Measurements from ENCODE around the gene FGFRL1.
"Not testable (repeated sequence)": the region's sequence is repeated elsewhere in the genome, so short reads cannot be mapped to it uniquely, and the experiment has no call there.

The FGFRL1 gene

DNA sequence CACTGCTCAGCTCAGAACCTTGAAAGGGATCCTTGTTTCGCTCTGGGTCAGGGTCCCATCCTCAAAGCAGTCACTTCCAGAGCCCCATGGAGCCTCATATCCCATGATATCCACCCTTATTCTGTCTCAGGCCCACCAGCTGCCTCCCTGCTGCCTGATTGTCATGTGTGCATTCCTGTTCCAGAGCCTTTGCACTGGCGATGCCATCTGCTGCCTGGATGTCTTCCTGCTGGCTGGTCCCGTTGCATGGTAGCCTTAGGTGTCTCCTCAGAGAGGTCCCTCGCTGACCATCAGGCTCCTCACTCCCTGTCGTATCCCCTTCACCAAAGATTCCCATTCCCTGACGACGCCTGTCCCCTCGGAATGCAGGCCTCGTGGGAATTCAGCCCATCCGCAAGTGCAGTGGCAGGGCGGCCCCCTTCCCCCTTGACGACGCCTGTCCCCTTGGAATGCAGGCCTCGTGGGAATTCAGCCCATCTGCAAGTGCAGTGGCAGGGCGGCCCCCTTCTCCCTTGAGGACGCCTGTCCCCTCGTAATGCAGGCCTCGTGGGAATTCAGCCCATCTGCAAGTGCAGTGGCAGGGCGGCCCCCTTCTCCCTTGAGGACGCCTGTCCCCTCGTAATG lies 12.1 kb upstream of the FGFRL1 start:
- not testable (repeated sequence) for H4K91ac ChIP-seq (ENCODE audit: low read depth, low read length); H3K4me1 ChIP-seq (ENCODE audit: control insufficient read depth in 1 of 2, insufficient read depth in 2 of 2, low read length in 2 of 2); H3K23ac ChIP-seq (ENCODE audit: low read length); H3K79me2 ChIP-seq (ENCODE audit: control insufficient read depth, insufficient read depth, low read length, poor library complexity); H2AK5ac ChIP-seq (ENCODE audit: low read length); H3K36me3 ChIP-seq (ENCODE audit: control insufficient read depth in 1 of 2, insufficient read depth in 2 of 2, low read length in 2 of 2); H2AFZ ChIP-seq (ENCODE audit: insufficient read depth, low read length, poor library complexity); DNase-seq; H3K9ac ChIP-seq (ENCODE audit: low read length); H2BK120ac ChIP-seq (ENCODE audit: insufficient read depth, low read length, poor library complexity); H3K4ac ChIP-seq (ENCODE audit: low read depth, low read length); H2BK5ac ChIP-seq (ENCODE audit: low read depth, low read length, poor library complexity); H3K18ac ChIP-seq (ENCODE audit: low read length); H4K8ac ChIP-seq (ENCODE audit: low read depth, low read length); H3K14ac ChIP-seq (ENCODE audit: low read length); H3K4me3 ChIP-seq (ENCODE audit: low read depth, low read length); H4K12ac ChIP-seq (ENCODE audit: low read depth, low read length); H3K27ac ChIP-seq (ENCODE audit: low read depth, low read length); H2BK12ac ChIP-seq (ENCODE audit: low read length); H3K4me2 ChIP-seq (ENCODE audit: low read length); H3K79me1 ChIP-seq (ENCODE audit: low read length)
- peaks cover 60% of the 10 kb centered on the region for H3K27me3 ChIP-seq (ENCODE audit: insufficient read depth, low read length)
- H3K9me3 ChIP-seq (ENCODE audit: insufficient read depth, low read depth, low read length), result peaks cover 17% of the 10 kb centered on the region
- WGBS (ENCODE audit: extremely low coverage, insufficient coverage, insufficient read length), result no CpG with 5 or more reads among the region's 21 CpGs

DNA sequence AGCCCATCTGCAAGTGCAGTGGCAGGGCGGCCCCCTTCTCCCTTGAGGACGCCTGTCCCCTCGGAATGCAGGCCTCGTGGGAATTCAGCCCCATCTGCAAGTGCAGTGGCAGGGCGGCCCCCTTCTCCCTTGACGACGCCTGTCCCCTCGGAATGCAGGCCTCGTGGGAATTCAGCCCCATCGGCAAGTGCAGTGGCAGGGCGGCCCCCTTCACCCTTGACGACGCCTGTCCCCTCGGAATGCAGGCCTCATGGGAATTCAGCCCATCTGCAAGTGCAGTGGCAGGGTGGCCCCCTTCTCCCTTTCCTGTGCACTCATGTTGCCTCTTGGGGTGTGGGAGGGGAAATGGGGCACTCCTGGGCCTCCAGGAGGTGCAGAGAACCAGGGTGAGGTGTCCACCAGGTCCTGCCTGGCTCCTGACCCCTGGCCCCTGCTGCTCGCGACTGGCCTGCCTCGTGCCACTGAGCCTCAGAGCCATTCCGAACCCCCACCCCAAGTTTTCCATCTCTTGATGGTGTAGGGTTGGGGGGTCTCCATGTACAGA lies 11.5 kb upstream of the FGFRL1 start:
- Histone ChIP-seq H2BK5ac (ENCODE audit: low read depth, low read length, poor library complexity) (no peak overlapping the region), H3K27ac (ENCODE audit: low read depth, low read length) (no peak overlapping the region), H3K4ac (ENCODE audit: low read depth, low read length) (no peak overlapping the region), H3K18ac (ENCODE audit: low read length) (no peak overlapping the region), H3K27me3 (ENCODE audit: insufficient read depth, low read length) (peaks cover 61% of the 10 kb centered on the region), H2AFZ (ENCODE audit: insufficient read depth, low read length, poor library complexity) (no peak overlapping the region), H3K9ac (ENCODE audit: low read length) (no peak overlapping the region), H2AK5ac (ENCODE audit: low read length) (no peak overlapping the region), H3K14ac (ENCODE audit: low read length) (no peak overlapping the region), H3K23ac (ENCODE audit: low read length) (no peak overlapping the region), H3K4me1 (ENCODE audit: control insufficient read depth in 1 of 2, insufficient read depth in 2 of 2, low read length in 2 of 2) (peaks cover 2 to 3% of the 10 kb centered on the region in 2 experiments), H3K36me3 (ENCODE audit: control insufficient read depth in 1 of 2, insufficient read depth in 2 of 2, low read length in 2 of 2) (no peaks in the 10 kb centered on the region), H2BK120ac (ENCODE audit: insufficient read depth, low read length, poor library complexity) (no peak overlapping the region), H4K91ac (ENCODE audit: low read depth, low read length) (no peak overlapping the region), H4K8ac (ENCODE audit: low read depth, low read length) (no peak overlapping the region), H3K4me3 (ENCODE audit: low read depth, low read length) (no peak overlapping the region), H2BK12ac (ENCODE audit: low read length) (no peak overlapping the region), H3K79me2 (ENCODE audit: control insufficient read depth, insufficient read depth, low read length, poor library complexity) (no peaks in the 10 kb centered on the region), H3K4me2 (ENCODE audit: low read length) (no peak overlapping the region), H3K9me3 (ENCODE audit: insufficient read depth, low read depth, low read length) (peaks cover 17% of the 10 kb centered on the region), H4K12ac (ENCODE audit: low read depth, low read length) (no peak overlapping the region), H3K79me1 (ENCODE audit: low read length) (no peaks in the 10 kb centered on the region)
- no CpG with 5 or more reads among the region's 18 CpGs for WGBS (ENCODE audit: extremely low coverage, insufficient coverage, insufficient read length)
- no peak for DNase-seq

DNA sequence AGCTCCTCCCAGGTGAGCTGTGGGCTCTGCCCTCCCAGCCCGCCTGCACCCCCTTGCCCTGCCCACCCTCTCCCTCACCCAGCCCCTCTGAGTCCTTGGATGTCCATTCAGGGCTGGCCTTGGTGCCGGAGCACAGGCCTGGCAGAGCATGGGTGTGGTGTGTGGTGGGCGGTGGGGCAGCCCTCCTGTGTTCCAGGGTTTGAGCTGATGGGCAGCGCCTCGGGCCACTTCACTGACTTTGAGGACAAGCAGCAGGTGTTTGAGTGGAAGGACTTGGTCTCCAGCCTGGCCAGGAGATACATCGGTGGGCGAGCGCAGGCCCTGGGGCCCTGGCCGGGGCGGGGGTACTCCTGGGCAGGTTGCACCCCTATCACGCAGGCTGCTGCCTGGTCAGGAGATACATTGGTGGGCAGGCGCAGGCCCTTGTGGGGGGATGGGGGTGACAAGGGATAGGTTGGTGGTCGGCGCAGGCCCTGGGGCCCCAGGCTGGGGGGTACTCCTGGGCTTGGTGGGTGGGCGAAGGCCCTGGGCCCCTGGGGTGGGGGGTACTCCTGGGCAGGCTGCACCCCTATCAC lies 10.7 kb upstream of the FGFRL1 start:
- Histone ChIP-seq H3K14ac (ENCODE audit: low read length) (no peak overlapping the region), H3K9ac (ENCODE audit: low read length) (no peak overlapping the region), H3K79me2 (ENCODE audit: control insufficient read depth, insufficient read depth, low read length, poor library complexity) (no peaks in the 10 kb centered on the region), H3K4me1 (ENCODE audit: control insufficient read depth in 1 of 2, insufficient read depth in 2 of 2, low read length in 2 of 2) (peaks cover 2 to 3% of the 10 kb centered on the region in 2 experiments), H2BK120ac (ENCODE audit: insufficient read depth, low read length, poor library complexity) (no peak overlapping the region), H4K91ac (ENCODE audit: low read depth, low read length) (no peak overlapping the region), H3K27ac (ENCODE audit: low read depth, low read length) (no peak overlapping the region), H4K8ac (ENCODE audit: low read depth, low read length) (no peak overlapping the region), H3K27me3 (ENCODE audit: insufficient read depth, low read length) (peaks cover 67% of the 10 kb centered on the region), H2AFZ (ENCODE audit: insufficient read depth, low read length, poor library complexity) (no peak overlapping the region), H3K23ac (ENCODE audit: low read length) (no peak overlapping the region), H2AK5ac (ENCODE audit: low read length) (no peak overlapping the region), H3K36me3 (ENCODE audit: control insufficient read depth in 1 of 2, insufficient read depth in 2 of 2, low read length in 2 of 2) (no peaks in the 10 kb centered on the region), H3K9me3 (ENCODE audit: insufficient read depth, low read depth, low read length) (peaks cover 19% of the 10 kb centered on the region), H2BK5ac (ENCODE audit: low read depth, low read length, poor library complexity) (no peak overlapping the region), H3K18ac (ENCODE audit: low read length) (no peak overlapping the region), H3K4ac (ENCODE audit: low read depth, low read length) (no peak overlapping the region), H4K12ac (ENCODE audit: low read depth, low read length) (no peak overlapping the region), H3K4me3 (ENCODE audit: low read depth, low read length) (no peak overlapping the region), H3K79me1 (ENCODE audit: low read length) (no peaks in the 10 kb centered on the region), H3K4me2 (ENCODE audit: low read length) (no peak overlapping the region), H2BK12ac (ENCODE audit: low read length) (no peak overlapping the region)
- DNase-seq, result no peak
- no CpG with 5 or more reads among the region's 15 CpGs for WGBS (ENCODE audit: extremely low coverage, insufficient coverage, insufficient read length)

DNA sequence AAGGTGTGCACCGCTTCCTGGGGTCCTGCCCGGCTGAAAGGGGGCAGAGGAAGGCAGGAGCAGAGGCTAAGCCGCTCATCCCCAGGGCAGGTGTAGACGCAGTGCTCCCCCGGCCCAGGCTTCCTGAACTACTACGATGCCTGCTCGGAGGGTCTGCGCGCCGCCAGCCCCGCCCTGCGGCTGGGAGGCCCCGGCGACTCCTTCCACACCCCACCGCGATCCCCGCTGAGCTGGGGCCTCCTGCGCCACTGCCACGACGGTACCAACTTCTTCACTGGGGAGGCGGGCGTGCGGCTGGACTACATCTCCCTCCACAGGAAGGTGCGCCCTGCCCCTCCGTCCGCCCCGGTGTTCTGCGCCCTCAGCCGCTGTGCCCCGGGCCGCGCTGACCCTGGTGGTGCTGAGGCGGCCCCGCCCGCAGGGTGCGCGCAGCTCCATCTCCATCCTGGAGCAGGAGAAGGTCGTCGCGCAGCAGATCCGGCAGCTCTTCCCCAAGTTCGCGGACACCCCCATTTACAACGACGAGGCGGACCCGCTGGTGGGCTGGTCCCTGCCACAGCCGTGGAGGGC lies 9.8 kb upstream of the FGFRL1 start:
- H3K79me2 ChIP-seq (ENCODE audit: control insufficient read depth, insufficient read depth, low read length, poor library complexity), result no peaks in the 10 kb centered on the region
- DNase-seq, result no peak
- H3K9ac ChIP-seq (ENCODE audit: low read length), result no peak overlapping the region
- H3K4me1 ChIP-seq (ENCODE audit: control insufficient read depth in 1 of 2, insufficient read depth in 2 of 2, low read length in 2 of 2), result peaks cover 2 to 3% of the 10 kb centered on the region in 2 experiments
- no peaks in the 10 kb centered on the region for H3K79me1 ChIP-seq (ENCODE audit: low read length)
- H3K27ac ChIP-seq (ENCODE audit: low read depth, low read length), result no peak overlapping the region
- no peaks in the 10 kb centered on the region for H3K36me3 ChIP-seq (ENCODE audit: control insufficient read depth in 1 of 2, insufficient read depth in 2 of 2, low read length in 2 of 2)
- no peak overlapping the region for H4K91ac ChIP-seq (ENCODE audit: low read depth, low read length)
- no peak overlapping the region for H2BK12ac ChIP-seq (ENCODE audit: low read length)
- H3K4me3 ChIP-seq (ENCODE audit: low read depth, low read length), result no peak overlapping the region
- no peak overlapping the region for H3K4me2 ChIP-seq (ENCODE audit: low read length)
- no CpG with 5 or more reads among the region's 48 CpGs for WGBS (ENCODE audit: extremely low coverage, insufficient coverage, insufficient read length)
- H3K14ac ChIP-seq (ENCODE audit: low read length), result no peak overlapping the region
- H3K23ac ChIP-seq (ENCODE audit: low read length), result no peak overlapping the region
- no peak overlapping the region for H3K18ac ChIP-seq (ENCODE audit: low read length)
- peaks cover 64% of the 10 kb centered on the region for H3K27me3 ChIP-seq (ENCODE audit: insufficient read depth, low read length)
- no peak overlapping the region for H4K12ac ChIP-seq (ENCODE audit: low read depth, low read length)
- peaks cover 20% of the 10 kb centered on the region for H3K9me3 ChIP-seq (ENCODE audit: insufficient read depth, low read depth, low read length)
- no peak overlapping the region for H2AK5ac ChIP-seq (ENCODE audit: low read length)
- no peak overlapping the region for H2BK5ac ChIP-seq (ENCODE audit: low read depth, low read length, poor library complexity)
- no peak overlapping the region for H3K4ac ChIP-seq (ENCODE audit: low read depth, low read length)
- H4K8ac ChIP-seq (ENCODE audit: low read depth, low read length), result no peak overlapping the region
- no peak overlapping the region for H2BK120ac ChIP-seq (ENCODE audit: insufficient read depth, low read length, poor library complexity)
- no peak overlapping the region for H2AFZ ChIP-seq (ENCODE audit: insufficient read depth, low read length, poor library complexity)
